Skeletal muscle cell (primary cell): ENCODE results near the gene FZD1.
A peak's percentile ranks its signal among the peaks of the same experiment; 100 is the strongest.

Experiments used
- DNase-seq: peaks from one replicate; pipeline ENCODE4 v3.0.0-alpha.2; 2010; ENCODE audit warnings: low read depth
- H3K4me3 ChIP-seq: 2 replicates; pipeline ENCODE4 v1.5.1; 2011; ENCODE audit warnings: low read depth, mild to moderate bottlenecking, control low read depth, low read length, moderate library complexity

The FZD1 gene

DNA sequence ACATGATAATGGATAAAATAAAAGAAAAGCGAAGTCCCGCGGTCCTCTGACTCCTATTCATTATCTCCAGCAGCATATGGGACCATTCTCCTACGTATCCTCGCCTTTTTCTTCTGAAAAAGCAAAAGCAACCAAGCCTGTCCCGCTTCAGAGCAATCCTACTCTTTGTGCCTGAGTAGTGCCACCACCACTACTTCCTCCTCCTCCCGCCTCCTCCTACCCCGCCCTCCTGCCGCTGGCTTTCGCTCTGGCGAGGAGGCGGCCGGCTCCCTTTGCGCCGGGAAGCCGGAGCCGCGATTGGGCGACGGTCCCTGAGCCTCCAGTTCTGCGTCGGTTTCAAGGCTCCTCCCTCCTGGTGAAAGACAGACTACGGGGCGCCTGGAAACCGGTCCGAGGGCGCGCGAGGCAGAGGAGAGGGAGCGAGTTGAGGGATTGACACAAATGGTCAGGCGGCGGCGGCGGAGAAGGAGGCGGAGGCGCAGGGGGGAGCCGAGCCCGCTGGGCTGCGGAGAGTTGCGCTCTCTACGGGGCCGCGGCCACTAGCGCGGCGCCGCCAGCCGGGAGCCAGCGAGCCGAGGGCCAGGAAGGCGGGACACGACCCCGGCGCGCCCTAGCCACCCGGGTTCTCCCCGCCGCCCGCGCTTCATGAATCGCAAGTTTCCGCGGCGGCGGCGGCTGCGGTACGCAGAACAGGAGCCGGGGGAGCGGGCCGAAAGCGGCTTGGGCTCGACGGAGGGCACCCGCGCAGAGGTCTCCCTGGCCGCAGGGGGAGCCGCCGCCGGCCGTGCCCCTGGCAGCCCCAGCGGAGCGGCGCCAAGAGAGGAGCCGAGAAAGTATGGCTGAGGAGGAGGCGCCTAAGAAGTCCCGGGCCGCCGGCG is at the start of gene FZD1:
FZD1 (plus strand) TSS at position 388 of the 878 bp plus-strand sequence; CDS start at position 836, 448 bp downstream.
- DNase-seq, result peak; percentile 97
- H3K4me3 ChIP-seq, result peak within 1 kb of the TSS; percentile 66

DNA sequence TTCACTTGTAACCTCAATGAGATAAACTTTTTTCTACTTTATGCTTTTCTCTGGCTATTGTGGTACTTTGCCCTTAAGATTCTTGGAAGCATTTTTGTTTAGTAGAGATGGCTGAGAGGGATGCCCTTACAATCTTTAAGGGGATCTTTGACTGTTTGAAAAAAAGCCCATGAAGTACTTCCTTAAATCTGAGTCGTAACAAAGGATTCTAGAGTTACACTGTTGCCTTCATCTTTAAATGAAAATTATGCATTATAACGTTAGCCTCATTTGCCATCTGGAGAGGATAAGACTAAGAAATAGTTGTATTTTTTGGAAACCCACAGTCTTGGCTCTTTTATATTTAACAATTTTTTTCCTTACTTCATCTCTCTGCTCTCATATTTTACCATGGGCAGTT is 37.8 kb upstream of the FZD1 start:
- no peak overlapping the region for H3K4me3 ChIP-seq
- no peak for DNase-seq

DNA sequence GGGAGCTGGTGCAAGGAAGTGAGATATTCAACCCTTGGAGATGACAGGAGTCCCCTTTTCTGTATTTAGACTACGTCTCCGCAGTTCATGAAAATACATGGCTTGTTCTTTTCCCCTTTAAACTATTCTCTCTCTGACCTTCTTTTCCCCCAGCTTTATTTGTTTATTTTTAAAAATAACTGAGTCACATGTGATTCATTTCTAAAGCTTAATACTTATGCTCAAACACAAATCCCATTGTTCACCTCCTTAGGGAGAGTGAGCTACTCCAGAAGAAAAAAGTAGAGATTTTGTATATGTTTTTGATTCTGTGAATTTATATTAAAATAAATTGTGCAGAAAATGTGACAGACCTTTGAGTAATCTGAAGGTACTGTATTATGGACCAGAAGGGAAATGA is 35.9 kb upstream of the FZD1 start:
- DNase-seq, result no peak
- H3K4me3 ChIP-seq, result no peak overlapping the region

DNA sequence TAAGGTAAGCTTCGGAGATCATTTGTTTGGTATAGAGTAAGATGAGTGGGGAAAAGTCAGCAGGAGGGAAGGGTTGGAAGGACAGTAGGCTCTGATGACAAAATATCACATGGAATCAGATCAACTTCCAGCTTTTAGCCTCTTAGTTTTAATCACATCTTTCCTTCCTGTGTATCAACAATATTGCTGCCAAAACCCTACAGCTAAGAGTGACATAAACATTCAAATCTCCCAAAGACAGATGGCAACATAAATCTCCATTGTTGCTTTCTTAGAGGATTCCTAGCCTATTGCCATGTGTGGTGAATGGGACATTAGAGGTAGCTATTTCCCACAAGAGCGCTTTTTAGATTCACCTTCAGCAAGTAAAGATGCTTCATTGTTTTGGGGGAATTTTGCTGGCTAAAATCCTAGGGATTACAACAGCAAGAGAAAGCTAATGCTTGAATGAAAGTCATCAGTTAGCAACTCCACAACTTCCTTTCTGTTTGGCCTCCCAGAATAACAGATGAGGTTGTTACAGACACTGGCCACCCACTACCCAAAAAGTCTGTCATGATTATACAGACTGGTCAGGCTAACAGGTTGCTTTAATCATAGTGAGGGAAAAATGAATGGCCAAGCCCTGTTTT is 35.2 kb upstream of the FZD1 start:
- no peak overlapping the region for H3K4me3 ChIP-seq
- DNase-seq, result no peak

DNA sequence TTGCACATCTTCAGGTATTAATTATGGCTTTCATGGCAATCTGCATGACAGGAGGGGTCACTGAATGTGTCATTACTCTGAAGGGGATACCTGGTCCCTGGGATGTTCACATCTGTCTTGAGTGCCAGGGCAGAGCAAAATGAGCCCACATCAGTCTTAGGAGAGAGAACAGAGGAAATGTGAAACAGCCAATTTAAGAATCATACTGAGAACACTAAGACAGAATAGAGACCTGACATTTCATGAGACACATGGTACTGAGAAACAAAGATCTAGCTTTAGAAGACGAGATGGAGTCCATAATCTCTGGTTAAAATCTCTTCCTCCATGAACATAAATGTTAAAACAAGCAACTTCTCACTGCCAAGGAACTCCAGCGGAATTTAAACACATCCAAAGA is 34.1 kb upstream of the FZD1 start:
- no peak overlapping the region for H3K4me3 ChIP-seq
- DNase-seq, result no peak

DNA sequence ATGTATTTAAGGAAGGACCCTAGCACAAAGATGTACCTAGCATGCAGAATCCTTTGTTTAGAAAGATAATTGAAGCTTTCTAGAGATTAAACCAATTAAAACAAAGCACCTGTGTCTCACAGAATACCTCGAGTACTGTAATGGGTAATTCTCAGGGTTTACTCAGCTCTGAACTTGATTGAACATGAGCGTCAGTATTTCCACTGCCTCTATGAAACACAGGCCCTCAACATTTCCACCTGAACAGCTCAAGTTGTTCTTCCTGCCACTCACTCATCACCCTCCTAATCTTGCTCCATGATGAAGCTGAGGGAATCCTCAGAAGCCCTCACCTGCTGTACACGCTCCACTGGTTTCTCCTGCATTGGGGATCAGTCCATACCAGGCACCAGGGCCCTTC is 33.7 kb upstream of the FZD1 start:
- no peak for DNase-seq

DNA sequence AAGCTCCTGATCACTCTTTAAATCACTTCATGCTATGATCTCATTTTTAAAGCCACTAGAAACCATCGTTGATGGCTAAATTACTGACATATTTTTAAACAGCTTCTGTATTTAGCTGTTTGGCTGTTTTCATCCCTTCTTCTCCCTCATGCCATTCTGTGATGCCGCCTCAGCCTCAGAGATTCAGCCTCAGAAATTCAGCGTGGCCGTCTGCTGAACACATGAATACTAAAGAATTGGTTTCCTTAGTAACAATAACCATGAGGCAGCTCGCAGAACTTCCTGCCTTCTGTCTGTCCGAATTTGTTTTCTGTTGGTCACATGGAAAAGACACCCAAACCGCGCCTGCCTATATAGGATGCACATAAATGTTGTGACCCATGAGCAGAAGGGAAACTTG is 31.0 kb upstream of the FZD1 start:
- DNase-seq, result no peak
- H3K4me3 ChIP-seq, result no peak overlapping the region

More for the DNA sequence above, 33.7 kb upstream of the FZD1 start:
- H3K4me3 ChIP-seq, result no peak overlapping the region

DNA sequence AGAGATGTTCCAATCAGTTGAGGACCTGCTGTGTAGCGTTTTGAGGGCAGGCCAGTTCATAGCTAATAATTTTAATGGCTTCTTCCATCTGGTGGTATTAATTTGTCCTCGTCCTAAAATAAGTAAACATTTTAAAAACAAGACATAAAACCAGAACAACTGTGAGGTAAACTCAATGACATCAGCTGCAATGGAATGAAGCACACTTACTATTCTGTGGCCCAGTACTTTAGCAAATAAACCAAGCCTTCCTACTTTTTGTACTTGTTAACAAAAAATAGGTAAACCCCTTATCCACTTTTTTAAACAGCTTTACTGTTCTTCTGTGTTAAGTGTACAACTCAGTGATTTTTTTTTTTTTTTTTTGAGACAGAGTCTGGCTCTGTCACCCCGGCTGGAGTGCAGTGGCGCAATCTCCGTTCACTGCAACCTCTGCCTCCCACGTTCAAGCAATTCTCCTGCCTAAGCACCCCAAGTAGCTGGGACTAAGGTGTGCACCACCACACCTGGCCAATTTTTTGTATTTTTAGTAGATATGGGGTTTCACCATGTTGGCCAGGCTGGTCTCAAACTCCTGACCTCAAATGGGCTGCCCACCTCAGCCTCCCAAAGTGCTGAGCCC is 28.9 kb upstream of the FZD1 start:
- no peak for DNase-seq
- no peak overlapping the region for H3K4me3 ChIP-seq

DNA sequence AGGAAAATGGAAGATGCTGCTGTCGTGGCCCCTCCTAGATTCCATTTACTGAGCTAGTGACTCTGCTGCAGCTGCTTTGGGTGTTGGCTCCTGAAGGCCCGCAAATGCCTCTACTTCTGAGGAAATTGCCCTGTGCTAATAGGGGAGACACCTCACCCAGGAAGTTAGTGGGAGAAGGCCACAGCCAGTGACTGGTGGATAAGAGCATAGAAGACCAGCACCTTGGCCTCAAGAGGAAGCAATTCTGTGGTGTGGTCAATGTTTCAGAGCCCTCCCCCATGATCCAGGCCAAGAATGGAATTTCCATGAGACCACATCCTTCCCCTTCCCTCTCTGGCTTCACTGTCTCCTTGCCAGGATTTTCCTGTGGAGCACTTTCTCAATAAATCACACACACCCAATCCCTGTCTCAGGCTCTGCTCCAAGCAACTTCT is 25.0 kb upstream of the FZD1 start:
- DNase-seq, result peak; percentile 77
- no peak overlapping the region for H3K4me3 ChIP-seq

GRCh38 chr7:91239772-91240171 is 24.5 kb upstream of the FZD1 start:
- DNase-seq, result no peak
- no peak overlapping the region for H3K4me3 ChIP-seq

GRCh38 chr7:91240376-91240941 is 23.8 kb upstream of the FZD1 start:
- peak; percentile 67 for DNase-seq
- no peak overlapping the region for H3K4me3 ChIP-seq

GRCh38 chr7:91242097-91242844 is 22.0 kb upstream of the FZD1 start:
- H3K4me3 ChIP-seq, result no peak overlapping the region
- DNase-seq, result no peak

- no peak for DNase-seq
- H3K4me3 ChIP-seq, result no peak overlapping the region
Observed at GRCh38 chr7:91243591-91244301, 20.5 kb upstream of the FZD1 start.

- no peak for DNase-seq
- no peak overlapping the region for H3K4me3 ChIP-seq
Observed at GRCh38 chr7:91247500-91247899, 16.7 kb upstream of the FZD1 start.

DNA sequence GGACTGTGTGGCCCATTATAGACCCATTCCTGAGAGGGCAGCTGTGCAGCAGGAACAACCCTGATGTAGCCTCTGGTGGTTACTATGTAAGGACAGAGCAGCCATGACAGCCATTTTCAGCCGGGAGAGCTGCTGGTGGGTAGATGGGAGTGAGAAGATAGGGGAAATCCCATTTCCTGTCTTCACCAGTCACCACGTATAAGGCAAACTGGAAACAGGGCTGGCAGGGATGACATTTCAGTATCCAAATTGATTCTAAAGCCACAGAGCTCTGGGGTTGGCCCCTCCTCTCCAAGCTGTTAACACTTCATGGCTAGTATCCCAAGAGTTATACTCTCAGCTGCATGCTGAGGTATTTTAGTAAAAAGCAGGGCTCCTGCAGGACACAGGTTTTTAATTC is 15.2 kb upstream of the FZD1 start:
- DNase-seq, result no peak
- no peak overlapping the region for H3K4me3 ChIP-seq

DNA sequence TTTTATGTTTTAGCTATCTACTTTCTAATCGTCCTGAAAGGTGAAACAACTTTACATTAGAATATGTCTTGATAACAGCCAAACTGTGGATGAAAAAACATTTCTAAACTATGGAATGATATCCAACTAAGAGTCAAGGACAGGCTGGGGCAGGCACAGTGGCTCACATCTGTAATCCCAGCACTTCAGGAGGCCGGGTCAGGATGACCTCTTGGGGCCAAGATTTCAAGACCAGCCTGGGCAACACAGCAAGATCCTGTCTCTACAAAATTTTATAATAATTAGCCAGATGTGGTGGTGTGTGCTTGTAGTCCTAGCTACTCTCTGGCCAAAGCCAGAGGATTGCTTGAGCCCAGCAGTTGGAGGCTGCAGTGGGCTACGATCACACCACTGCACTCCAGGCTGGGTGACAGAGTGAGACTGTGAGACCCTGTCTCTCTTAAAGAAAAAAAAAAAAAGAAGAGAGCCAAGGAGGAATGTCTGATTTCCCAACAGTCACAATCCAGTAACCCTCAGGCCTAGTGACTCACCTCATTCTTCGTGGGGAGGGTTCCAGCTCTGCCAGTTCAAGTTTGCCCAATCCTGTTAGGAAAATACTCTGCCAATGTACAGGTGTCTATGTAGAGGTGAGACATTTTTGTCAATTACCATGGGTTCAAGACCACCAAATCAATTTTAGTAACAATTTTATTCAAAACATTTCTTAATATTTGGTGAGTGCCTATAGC is 14.6 kb upstream of the FZD1 start:
- DNase-seq, result no peak
- H3K4me3 ChIP-seq, result no peak overlapping the region

- no peak for DNase-seq
- H3K4me3 ChIP-seq, result no peak overlapping the region
Observed at GRCh38 chr7:91250706-91251105, 13.5 kb upstream of the FZD1 start.

DNA sequence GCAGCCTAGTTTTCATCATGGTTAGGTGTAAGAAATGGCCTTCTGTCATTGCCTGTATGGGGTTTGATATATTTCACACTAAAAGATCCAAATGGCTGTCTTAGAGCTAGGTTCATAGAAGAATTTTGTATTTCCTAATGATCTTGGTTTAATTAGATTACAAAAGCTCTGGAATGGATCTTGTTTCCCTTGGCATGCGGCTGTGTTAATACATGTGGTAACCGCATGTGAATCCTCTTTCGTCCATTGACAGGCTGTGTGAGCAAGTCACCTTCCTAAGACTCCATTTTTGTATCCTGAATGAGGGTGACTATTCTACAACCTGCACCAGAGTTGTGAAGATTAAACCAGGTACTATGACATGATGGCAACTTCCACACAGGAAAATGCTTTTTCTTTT is 12.4 kb upstream of the FZD1 start:
- DNase-seq, result no peak
- H3K4me3 ChIP-seq, result no peak overlapping the region
